ENCODE data around the gene SNRNP70.
"Not testable (repeated sequence)": the region's sequence is repeated elsewhere in the genome, so short reads cannot be mapped to it uniquely, and the experiment has no call there.

Gene SNRNP70

GRCh38 chr19:49121841-49122240 is 36.6 kb downstream of the SNRNP70 start:
- not testable (repeated sequence) for DNase-seq

DNA sequence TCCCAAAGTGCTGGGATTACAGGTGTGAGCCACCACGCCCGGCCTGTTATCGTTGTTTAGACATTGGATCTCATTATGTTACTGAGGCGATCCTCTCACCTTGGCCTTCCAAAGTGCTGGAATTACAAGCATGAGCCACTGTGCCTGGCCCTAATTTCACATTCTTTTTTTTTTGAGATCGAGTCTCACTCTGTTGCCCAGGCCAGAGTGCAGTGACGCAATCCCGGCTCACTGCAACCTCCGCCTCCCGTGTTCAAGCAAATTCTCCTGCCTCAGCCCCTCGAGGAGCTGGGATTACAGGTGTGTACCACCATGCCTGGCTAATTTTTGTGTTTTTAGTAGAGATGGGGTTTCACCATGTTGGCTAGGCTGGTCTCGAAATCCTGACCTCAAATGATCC is 38.0 kb downstream of the SNRNP70 start:
- not testable (repeated sequence) for DNase-seq

- DNase-seq, result no peak
These were observed 39.9 kb downstream of the SNRNP70 start for GRCh38 chr19:49125025-49125731.

DNA sequence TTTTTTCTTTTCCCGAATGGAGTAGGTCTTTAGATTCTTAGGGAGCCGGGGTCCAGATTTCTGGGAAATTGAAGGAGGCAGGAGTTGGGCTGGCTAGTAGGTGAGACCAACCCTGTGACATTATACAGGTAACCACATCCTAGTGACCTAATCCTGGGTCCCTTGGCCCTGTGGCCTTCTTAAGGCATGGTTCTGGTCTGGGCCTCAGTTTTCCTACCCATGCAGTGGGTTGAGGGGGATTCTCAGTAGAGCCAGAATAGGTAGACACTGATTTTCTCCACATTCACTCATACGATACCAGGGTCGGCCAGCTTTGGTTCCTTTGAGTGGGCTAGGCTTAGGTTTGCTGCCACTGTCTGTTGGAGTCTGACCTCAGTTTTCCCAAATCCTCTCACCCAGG is 41.3 kb downstream of the SNRNP70 start:
- no peak for DNase-seq

DNA sequence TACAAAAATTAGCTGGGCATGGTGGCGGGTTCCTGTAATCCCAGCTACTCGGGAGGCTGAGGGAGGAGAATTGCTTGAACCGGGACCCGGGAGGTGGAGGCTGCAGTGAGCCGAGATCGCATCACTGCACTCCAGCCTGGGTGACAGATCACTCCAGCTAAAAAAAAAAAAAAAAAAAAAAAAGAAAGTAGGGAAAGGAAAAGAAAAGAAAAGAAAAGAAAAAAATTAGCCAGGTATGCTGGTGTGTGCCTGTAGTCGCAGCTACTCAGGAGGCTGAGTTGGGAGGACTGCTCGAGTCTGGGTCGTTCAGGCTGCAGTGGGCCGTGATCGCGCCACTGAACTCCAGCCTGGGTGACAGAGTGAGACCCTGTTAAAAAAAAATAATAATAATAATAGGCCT is 42.0 kb downstream of the SNRNP70 start:
- DNase-seq, result not testable (repeated sequence)

DNA sequence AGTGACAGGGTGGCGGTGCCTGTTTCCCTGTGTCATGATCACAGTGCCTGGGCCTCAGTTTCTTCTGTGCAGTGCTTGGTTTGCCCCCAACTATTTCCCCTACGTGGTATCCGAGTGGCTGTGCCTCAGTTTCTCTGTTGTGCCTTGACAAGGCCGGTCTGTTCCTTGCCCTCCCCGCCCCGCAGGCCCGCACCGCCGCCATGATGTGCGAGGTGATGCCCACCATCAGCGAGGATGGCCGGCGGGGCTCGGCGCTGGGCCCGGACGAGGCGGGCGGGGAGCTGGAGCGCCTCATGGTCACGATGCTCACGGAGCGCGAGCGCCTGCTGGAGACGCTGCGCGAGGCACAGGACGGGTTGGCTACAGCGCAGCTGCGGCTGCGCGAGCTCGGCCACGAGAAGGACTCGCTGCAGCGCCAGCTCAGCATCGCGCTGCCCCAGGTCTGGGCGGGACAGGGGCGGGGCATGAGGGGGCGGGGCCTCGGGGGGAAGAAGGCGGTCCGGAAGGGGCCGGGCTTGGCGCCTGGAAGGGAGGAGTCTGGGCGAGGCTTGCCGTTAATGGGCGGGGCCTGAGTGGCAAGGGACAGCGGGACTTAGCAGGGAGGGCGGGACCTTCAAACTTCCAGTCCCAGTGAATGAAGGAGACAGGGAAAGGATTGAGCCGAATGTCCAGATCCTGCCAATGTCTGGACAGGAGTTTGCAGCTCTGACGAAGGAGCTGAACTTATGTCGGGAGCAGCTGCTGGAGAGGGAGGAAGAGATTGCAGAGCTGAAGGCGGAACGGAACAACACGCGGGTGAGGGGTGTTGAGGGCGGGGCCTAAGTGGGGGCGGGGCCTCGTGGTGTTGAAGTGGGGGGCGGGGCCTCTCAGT is 42.7 kb downstream of the SNRNP70 start:
- peak; percentile 92 for DNase-seq

DNA sequence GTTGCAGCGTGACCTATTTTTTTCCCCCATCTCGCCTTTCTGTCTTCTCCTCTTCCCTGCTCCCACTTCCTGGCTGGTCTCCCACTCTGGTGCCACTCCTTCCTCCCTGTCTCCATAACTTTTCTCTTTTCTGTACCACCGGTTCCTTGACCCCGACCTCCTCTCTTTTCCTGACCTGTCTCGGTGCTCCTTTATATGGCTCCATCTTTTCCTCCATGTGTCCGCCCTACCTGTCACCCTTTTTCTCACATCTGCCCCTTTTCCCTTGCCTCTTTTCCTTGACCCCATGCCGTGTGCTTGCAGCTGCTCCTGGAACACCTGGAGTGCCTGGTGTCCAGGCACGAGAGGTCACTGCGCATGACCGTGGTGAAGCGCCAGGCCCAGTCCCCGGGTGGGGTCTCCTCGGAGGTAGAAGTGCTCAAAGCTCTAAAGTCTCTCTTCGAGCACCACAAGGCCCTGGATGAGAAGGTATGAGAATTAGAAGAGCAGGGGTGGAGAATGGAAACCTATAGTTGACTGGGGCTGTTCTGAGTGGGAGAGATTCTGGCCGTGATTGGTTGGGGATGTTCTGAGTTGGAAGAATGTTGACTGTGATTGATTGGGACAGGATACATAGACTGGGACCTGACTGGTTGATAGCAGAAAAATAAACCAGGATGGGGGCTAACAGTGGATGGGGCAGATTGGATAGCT is 43.4 kb downstream of the SNRNP70 start:
- DNase-seq, result no peak

GRCh38 chr19:49129238-49129583 is 44.0 kb downstream of the SNRNP70 start:
- DNase-seq, result no peak

GRCh38 chr19:49130325-49130724 is 45.1 kb downstream of the SNRNP70 start:
- no peak for DNase-seq

DNA sequence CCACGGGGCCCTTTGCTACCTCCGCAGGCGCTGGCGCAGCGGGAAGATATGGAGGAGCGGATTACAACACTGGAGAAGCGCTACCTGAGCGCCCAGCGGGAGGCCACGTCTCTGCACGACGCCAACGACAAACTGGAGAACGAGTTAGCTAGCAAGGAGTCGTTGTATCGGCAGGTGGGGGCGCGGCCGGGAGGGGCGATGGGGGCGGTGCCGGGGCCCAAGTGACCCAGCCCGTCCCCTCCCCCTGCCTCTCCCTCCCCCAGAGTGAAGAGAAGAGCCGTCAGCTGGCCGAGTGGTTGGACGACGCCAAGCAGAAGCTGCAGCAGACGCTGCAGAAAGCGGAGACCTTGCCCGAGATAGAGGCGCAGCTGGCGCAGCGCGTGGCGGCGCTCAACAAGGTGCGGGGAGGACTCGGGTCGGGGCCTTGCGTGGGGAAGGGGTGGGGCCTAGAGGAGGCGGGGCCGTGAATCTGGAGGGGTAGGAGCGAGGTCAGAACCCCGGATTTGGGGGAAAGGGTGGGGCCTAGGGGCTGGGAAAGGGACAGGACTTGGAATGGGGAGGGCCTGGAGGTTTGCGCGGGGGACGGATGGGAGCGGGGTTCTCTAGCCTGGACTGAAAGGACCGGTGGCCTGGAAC is 47.8 kb downstream of the SNRNP70 start:
- no peak for DNase-seq

- DNase-seq, result no peak
These were observed 48.6 kb downstream of the SNRNP70 start for GRCh38 chr19:49133621-49134454.

GRCh38 chr19:49135686-49136085 is 50.4 kb downstream of the SNRNP70 start:
- no peak for DNase-seq

DNA sequence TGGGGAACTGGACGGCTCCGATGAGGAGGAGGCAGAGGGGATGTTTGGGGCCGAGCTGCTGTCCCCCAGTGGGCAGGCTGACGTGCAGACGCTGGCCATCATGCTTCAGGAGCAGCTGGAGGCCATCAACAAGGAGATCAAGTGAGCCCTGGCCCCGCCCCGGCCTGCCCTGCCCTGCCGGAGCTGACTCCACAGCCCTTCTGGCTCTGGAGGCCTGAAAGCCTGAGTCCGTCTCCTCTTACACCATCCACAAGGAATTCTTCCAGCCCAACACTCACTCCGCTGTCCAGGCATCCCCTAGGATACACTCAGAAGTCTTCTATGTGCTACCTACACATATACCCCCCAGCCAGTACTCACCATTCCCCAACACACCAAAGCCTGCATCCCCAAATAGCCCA is 51.5 kb downstream of the SNRNP70 start:
- DNase-seq, result no peak

DNA sequence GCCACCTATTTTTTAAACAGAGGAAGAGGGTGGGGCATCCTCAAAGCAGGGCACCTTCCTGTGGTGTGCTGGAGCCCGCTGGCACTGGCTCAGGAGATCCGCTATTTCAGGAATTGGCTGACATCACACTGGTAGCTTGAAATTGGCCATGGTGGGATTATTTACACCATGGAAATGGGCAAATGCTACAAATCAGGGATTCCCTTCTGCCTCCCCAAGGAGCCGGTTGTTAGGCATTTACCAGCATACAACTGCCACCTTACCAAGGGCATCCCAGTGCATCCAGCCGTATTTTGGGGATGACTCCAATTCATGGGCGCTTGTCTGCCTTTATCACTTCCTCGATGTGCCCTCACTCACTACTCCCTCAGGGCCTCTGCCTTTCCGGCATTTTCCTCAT is 55.7 kb downstream of the SNRNP70 start:
- no peak for DNase-seq

- no peak for DNase-seq
These were observed 56.1 kb downstream of the SNRNP70 start for GRCh38 chr19:49141352-49141751.

GRCh38 chr19:49142866-49143335 is 57.6 kb downstream of the SNRNP70 start:
- DNase-seq, result peak; percentile 71

DNA sequence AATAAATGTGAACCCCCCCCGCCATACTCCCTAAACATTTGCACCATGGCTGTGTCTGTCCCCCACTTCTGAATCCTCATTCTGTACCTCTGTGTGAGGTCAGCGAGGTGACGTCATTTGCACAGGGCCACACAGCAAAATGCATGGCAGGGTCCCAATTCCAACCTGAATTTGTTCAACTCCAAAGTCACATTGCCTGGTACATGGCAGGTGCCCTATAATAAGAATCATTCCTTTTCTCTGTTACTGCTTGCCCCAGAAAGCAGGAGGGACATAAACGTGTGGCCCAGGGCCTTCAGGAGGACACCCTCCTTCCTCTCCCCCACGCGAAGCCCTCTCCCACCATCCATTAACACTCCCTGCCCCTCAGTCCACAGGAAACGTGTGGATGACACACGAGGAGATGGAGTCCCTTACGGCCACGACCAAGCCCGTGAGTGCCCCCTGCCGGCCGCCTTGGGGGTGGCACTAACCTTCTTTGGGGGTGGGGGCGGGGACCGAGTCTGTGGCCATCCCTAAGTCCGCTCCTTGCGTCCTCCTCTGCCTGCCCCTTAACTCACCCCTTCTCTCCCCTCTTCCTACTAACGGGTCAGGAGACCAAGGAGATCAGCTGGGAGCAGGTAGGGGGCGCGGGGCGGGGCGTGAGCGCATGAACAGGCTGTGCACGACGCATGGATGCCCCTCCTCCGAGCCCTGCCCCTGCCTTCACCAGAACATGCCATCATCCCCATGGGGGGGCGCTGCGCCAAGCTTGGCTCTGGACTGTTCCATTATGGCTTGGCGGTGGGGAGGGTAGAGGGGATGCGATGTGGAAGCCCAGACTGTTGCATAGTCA is 60.5 kb downstream of the SNRNP70 start:
- DNase-seq, result peak; percentile 90

- not testable (repeated sequence) for DNase-seq
These were observed 61.1 kb downstream of the SNRNP70 start for GRCh38 chr19:49146408-49146770.

DNA sequence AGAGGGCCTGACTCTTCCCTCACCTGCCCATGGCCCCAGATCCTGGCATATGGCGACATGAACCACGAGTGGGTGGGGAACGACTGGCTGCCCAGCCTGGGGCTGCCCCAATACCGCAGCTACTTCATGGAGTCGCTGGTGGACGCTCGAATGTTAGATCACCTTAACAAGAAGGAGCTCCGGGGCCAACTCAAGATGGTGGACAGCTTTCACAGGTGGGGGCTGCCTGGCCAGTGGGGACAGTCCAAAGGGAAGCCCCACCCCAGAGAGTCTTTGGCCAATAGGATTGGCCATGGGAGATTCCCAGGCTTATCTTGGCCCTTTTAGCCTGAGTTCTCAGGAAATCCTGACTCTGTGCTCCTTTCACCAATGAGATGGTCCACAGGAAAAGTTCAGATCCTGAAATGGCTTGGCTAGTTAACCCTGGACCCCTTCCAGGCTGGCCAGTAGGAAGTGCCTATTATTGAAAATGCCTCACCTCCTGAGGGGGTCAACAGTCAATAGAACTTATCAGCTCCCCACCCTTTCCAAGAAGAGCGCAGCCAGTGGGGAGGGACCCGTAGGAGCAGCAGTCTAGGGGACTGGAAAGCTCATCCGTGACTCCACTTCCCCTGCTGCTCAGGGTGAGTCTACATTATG is 62.9 kb downstream of the SNRNP70 start:
- DNase-seq, result no peak

- DNase-seq, result peak; percentile 80
These were observed 63.8 kb downstream of the SNRNP70 start for GRCh38 chr19:49148784-49149651.

Data from NCI-H1694 treated with DMSO at 0.1 percent for 48 hours (cell line).